HEK293 (cell line): Measurements from ENCODE around the gene FIGNL2.

Experiments used
- CTCF ChIA-PET: fragments of 350-600 bp; formaldehyde crosslinking; extraction: SDS; loops from one replicate; lab custom pipeline; 2021; ENCODE audit warnings: antibody characterized with exemption; lab: Yijun Ruan, JAX
- POLR2A ChIA-PET: fragments of 300-600 bp; formaldehyde crosslinking; extraction: SDS; loops from one replicate; lab custom pipeline; 2020; ENCODE audit warnings: antibody characterized with exemption, inconsistent platforms; lab: Yijun Ruan, JAX
- H3K27ac ChIP-seq: fragments of 200-500 bp; sonication (Bioruptor generic); 2 replicates; pipeline ENCODE4 v1.5.1; 2014; ENCODE audit warnings: low read depth, low read length, control low read depth, inconsistent platforms; ENCODE audit errors: extremely low read depth
- H3K36me3 ChIP-seq, 2 experiments: fragments of 200-500 bp in 1 of 2; sonication (Bioruptor generic) in 1 of 2; 1 replicate in 1 of 2; 2 replicates in 1 of 2; pipeline ENCODE4 v1.5.1; 2014 to 2017; ENCODE audit warnings: inconsistent platforms in 2 of 2, low read length in 2 of 2; ENCODE audit not compliant: control insufficient read depth in 2 of 2, insufficient read depth in 1 of 2
- H3K4me1 ChIP-seq: fragments of 200-500 bp; sonication (Bioruptor generic); 2 replicates; pipeline ENCODE4 v1.5.1; 2014; ENCODE audit warnings: mild to moderate bottlenecking, low read length, inconsistent platforms; ENCODE audit not compliant: control insufficient read depth, insufficient read depth
- H3K4me3 ChIP-seq: 2 replicates; pipeline ENCODE4 v1.5.1; 2011; ENCODE audit warnings: low read depth, mild to moderate bottlenecking, control low read depth, low read length, moderate library complexity
- H3K9me3 ChIP-seq: fragments of 200-500 bp; sonication (Bioruptor generic); 2 replicates; pipeline ENCODE4 v1.5.1; 2014; ENCODE audit warnings: low read depth, low read length, inconsistent platforms; ENCODE audit not compliant: control insufficient read depth, insufficient read depth
- EGR2 ChIP-seq: fragments of 450-650 bp; formaldehyde crosslinking; IDR thresholded peaks from 2 replicates; pipeline ENCODE4 v1.5.1; 2016; ENCODE audit warnings: low read depth, missing biosample characterization, missing genetic modification characterization
- FEZF1 ChIP-seq: fragments of 450-650 bp; formaldehyde crosslinking; IDR thresholded peaks from 2 replicates; pipeline ENCODE4 v1.5.1; 2016; ENCODE audit warnings: missing biosample characterization, missing genetic modification characterization
- HOXA7 ChIP-seq: sonication (generic); formaldehyde crosslinking; IDR thresholded peaks from 2 replicates; pipeline ENCODE4 v1.8.1; 2022; ENCODE audit warnings: missing genetic modification reagents, borderline replicate concordance
- HOXC10 ChIP-seq: sonication (generic); formaldehyde crosslinking; IDR thresholded peaks from 2 replicates; pipeline ENCODE4 v1.8.1; 2023; ENCODE audit warnings: mild to moderate bottlenecking, missing genetic modification reagents
- KLF16 ChIP-seq: fragments of 450-650 bp; formaldehyde crosslinking; IDR thresholded peaks from 2 replicates; pipeline ENCODE4 v1.5.1; 2017; ENCODE audit warnings: missing biosample characterization, missing genetic modification characterization
- KLF7 ChIP-seq: fragments of 450-650 bp; formaldehyde crosslinking; IDR thresholded peaks from 2 replicates; pipeline ENCODE4 v1.5.1; 2016; ENCODE audit warnings: missing biosample characterization, missing genetic modification characterization, borderline replicate concordance
- MEIS1 ChIP-seq: sonication (generic); formaldehyde crosslinking; IDR thresholded peaks from 2 replicates; pipeline ENCODE4 v1.8.1; 2022; ENCODE audit warnings: missing genetic modification reagents, mild to moderate bottlenecking, borderline replicate concordance
- MZF1 ChIP-seq: fragments of 450-650 bp; formaldehyde crosslinking; IDR thresholded peaks from 2 replicates; pipeline ENCODE4 v1.5.1; 2017; ENCODE audit warnings: missing biosample characterization, missing genetic modification characterization, borderline replicate concordance
- PRDM10 ChIP-seq: fragments of 450-650 bp; formaldehyde crosslinking; IDR thresholded peaks from 2 replicates; pipeline ENCODE4 v1.5.1; 2016; ENCODE audit warnings: missing biosample characterization, missing genetic modification characterization
- SCRT1 ChIP-seq: fragments of 450-650 bp; formaldehyde crosslinking; IDR thresholded peaks from 2 replicates; pipeline ENCODE4 v1.5.1; 2016; ENCODE audit warnings: missing biosample characterization, missing genetic modification characterization, borderline replicate concordance
- SETDB1 ChIP-seq: IDR thresholded peaks from one replicate; pipeline ENCODE4 v1.6.1; 2017; ENCODE audit warnings: mild to moderate bottlenecking, low read length, moderate library complexity, mixed read lengths; ENCODE audit not compliant: insufficient read length
- ZNF133 ChIP-seq: fragments of 450-650 bp; formaldehyde crosslinking; IDR thresholded peaks from 2 replicates; pipeline ENCODE4 v1.5.1; 2016; ENCODE audit warnings: missing biosample characterization, missing genetic modification characterization
- ZNF157 ChIP-seq: fragments of 450-650 bp; formaldehyde crosslinking; IDR thresholded peaks from 2 replicates; pipeline ENCODE4 v1.5.1; 2016; ENCODE audit warnings: missing biosample characterization, missing genetic modification characterization
- ZNF175 ChIP-seq: fragments of 450-650 bp; formaldehyde crosslinking; IDR thresholded peaks from 2 replicates; pipeline ENCODE4 v1.5.1; 2016; ENCODE audit warnings: missing biosample characterization, missing genetic modification characterization
- ZNF239 ChIP-seq: fragments of 450-650 bp; formaldehyde crosslinking; IDR thresholded peaks from 2 replicates; pipeline ENCODE4 v1.5.1; 2016; ENCODE audit warnings: missing biosample characterization, missing genetic modification characterization
- ZNF341 ChIP-seq: fragments of 450-650 bp; formaldehyde crosslinking; IDR thresholded peaks from 2 replicates; pipeline ENCODE4; 2016; ENCODE audit warnings: low read depth, missing biosample characterization, missing genetic modification characterization
- ZNF366 ChIP-seq: fragments of 450-650 bp; formaldehyde crosslinking; conservative IDR thresholded peaks from 2 replicates; pipeline ENCODE4 v1.5.1; 2016; ENCODE audit warnings: missing biosample characterization, missing genetic modification characterization
- ZNF510 ChIP-seq: fragments of 450-650 bp; formaldehyde crosslinking; IDR thresholded peaks from 2 replicates; pipeline ENCODE4 v1.5.1; 2018; ENCODE audit warnings: mild to moderate bottlenecking, missing genetic modification characterization, missing biosample characterization; ENCODE audit not compliant: insufficient replicate concordance
- ZNF513 ChIP-seq: fragments of 450-650 bp; IDR thresholded peaks from 2 replicates; pipeline ENCODE4 v1.5.1; 2018; ENCODE audit warnings: missing biosample characterization, missing genetic modification characterization
- ZNF514 ChIP-seq: fragments of 450-650 bp; formaldehyde crosslinking; IDR thresholded peaks from 2 replicates; pipeline ENCODE4 v1.5.1; 2016; ENCODE audit warnings: missing biosample characterization, missing genetic modification characterization
- ZNF596 ChIP-seq: fragments of 450-650 bp; IDR thresholded peaks from 2 replicates; pipeline ENCODE4 v1.5.0; 2018; ENCODE audit warnings: missing biosample characterization, mild to moderate bottlenecking, missing genetic modification characterization, moderate library complexity
- ZNF626 ChIP-seq: fragments of 450-650 bp; sonication (Bioruptor Pico); formaldehyde crosslinking; IDR thresholded peaks from 2 replicates; pipeline ENCODE4 v1.5.1; 2018; ENCODE audit warnings: missing biosample characterization, missing genetic modification characterization, inconsistent platforms

FIGNL2 gene

GRCh38 chr12:51811203-51812202 lies 37.0 kb downstream of the FIGNL2 start (continued):
- TF ChIP-seq PRDM10 (tag by site-specific recombination) = peak; percentile 86
- no peak for TF ChIP-seq KLF16
- TF ChIP-seq ZNF514 (tag by site-specific recombination) = no peak

- no peaks in the 10 kb centered on the region for H3K9me3 ChIP-seq
- TF ChIP-seq FEZF1 (tag by site-specific recombination) (no peak), MEIS1 (CRISPR knock-in tag) (no peak), ZNF510 (tag by site-specific recombination) (no peak), KLF16 (no peak), SETDB1 (no peak), HOXC10 (CRISPR knock-in tag) (no peak), ZNF596 (tag by site-specific recombination) (no peak), HOXA7 (CRISPR knock-in tag) (no peak), SCRT1 (tag by site-specific recombination) (no peak), ZNF157 (tag by site-specific recombination) (no peak), KLF7 (tag by site-specific recombination) (no peak), ZNF175 (no peak), ZNF239 (tag by site-specific recombination) (no peak), ZNF513 (tag by site-specific recombination) (no peak), ZNF133 (tag by site-specific recombination) (no peak), ZNF366 (tag by site-specific recombination) (no peak), MZF1 (no peak), ZNF341 (no peak), EGR2 (tag by site-specific recombination) (no peak), ZNF626 (no peak)
- CTCF ChIA-PET = interaction anchor here (0.6 to 0.7 kb wide), 2 partner anchors 9 to 264 kb away, joined by 3 read pairs; no protein-coding TSS in a partner anchor
- H3K36me3 ChIP-seq = no peaks in the 10 kb centered on the region
- POLR2A ChIA-PET = no interaction called here
- H3K4me3 ChIP-seq = no peak overlapping the region
- H3K4me1 ChIP-seq = no peaks in the 10 kb centered on the region
- no peak overlapping the region for H3K27ac ChIP-seq
Observed at GRCh38 chr12:51809193-51809592, 39.3 kb downstream of the FIGNL2 start.
